PFSK-1 (cell line): Measurements from ENCODE around the gene C17orf75.

ENCODE experiments used
- FOXP2 ChIP-seq: optimal IDR thresholded peaks from 2 replicates; pipeline ENCODE3; 2011; ENCODE audit warnings: borderline replicate concordance, control low read depth, inconsistent platforms; ENCODE audit not compliant: insufficient read depth; ENCODE audit errors: extremely low read length, extremely low read depth
- POLR2AphosphoS5 ChIP-seq: IDR thresholded peaks from 2 replicates; pipeline ENCODE4 v1.6.1; 2012; ENCODE audit warnings: low read depth, mild to moderate bottlenecking, control low read depth, low read length, moderate library complexity
- SIN3A ChIP-seq: IDR thresholded peaks from 2 replicates; pipeline ENCODE4 v1.6.1; 2012; ENCODE audit warnings: mild to moderate bottlenecking, low read length, moderate library complexity, borderline replicate concordance; ENCODE audit not compliant: insufficient read depth
- TAF1 ChIP-seq: IDR thresholded peaks from 2 replicates; pipeline ENCODE4 v1.6.1; 2012; ENCODE audit warnings: low read length, control low read depth, borderline replicate concordance; ENCODE audit not compliant: insufficient read depth
- TF ChIP-seq, protein P1 (sequence below), 2 experiments: IDR thresholded peaks; 2 replicates each; pipeline versions ENCODE4 v1.6.1 to v1.8.0; 2011 to 2012; ENCODE audit warnings: low read depth in 2 of 2, low read length in 2 of 2, control low read depth in 1 of 2, inconsistent platforms in 1 of 2, mild to moderate bottlenecking in 1 of 2, moderate library complexity in 1 of 2; ENCODE audit not compliant: insufficient read depth in 1 of 2

C17orf75 gene

GRCh38 chr17:32292094-32292493 lies 49.9 kb downstream of the C17orf75 start:
- no peak for TF ChIP-seq POLR2AphosphoS5
- TF ChIP-seq SIN3A: no peak
- TF ChIP-seq FOXP2: no peak
- TF ChIP-seq TAF1: no peak
- TF ChIP-seq, protein P1, sequence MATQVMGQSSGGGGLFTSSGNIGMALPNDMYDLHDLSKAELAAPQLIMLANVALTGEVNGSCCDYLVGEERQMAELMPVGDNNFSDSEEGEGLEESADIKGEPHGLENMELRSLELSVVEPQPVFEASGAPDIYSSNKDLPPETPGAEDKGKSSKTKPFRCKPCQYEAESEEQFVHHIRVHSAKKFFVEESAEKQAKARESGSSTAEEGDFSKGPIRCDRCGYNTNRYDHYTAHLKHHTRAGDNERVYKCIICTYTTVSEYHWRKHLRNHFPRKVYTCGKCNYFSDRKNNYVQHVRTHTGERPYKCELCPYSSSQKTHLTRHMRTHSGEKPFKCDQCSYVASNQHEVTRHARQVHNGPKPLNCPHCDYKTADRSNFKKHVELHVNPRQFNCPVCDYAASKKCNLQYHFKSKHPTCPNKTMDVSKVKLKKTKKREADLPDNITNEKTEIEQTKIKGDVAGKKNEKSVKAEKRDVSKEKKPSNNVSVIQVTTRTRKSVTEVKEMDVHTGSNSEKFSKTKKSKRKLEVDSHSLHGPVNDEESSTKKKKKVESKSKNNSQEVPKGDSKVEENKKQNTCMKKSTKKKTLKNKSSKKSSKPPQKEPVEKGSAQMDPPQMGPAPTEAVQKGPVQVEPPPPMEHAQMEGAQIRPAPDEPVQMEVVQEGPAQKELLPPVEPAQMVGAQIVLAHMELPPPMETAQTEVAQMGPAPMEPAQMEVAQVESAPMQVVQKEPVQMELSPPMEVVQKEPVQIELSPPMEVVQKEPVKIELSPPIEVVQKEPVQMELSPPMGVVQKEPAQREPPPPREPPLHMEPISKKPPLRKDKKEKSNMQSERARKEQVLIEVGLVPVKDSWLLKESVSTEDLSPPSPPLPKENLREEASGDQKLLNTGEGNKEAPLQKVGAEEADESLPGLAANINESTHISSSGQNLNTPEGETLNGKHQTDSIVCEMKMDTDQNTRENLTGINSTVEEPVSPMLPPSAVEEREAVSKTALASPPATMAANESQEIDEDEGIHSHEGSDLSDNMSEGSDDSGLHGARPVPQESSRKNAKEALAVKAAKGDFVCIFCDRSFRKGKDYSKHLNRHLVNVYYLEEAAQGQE (IDR thresholded peaks at IDR 0.05; ENCODE audit: insufficient read depth in 1 of 2, low read depth in 2 of 2, low read length in 2 of 2): no peak

- TF ChIP-seq FOXP2: no peak
- TF ChIP-seq, protein P1 (IDR thresholded peaks at IDR 0.05; ENCODE audit: insufficient read depth in 1 of 2, low read depth in 2 of 2, low read length in 2 of 2): no peak
- TF ChIP-seq TAF1: no peak
- TF ChIP-seq SIN3A: no peak
- TF ChIP-seq POLR2AphosphoS5: no peak
Observed at GRCh38 chr17:32289471-32290070, 52.4 kb downstream of the C17orf75 start.

DNA sequence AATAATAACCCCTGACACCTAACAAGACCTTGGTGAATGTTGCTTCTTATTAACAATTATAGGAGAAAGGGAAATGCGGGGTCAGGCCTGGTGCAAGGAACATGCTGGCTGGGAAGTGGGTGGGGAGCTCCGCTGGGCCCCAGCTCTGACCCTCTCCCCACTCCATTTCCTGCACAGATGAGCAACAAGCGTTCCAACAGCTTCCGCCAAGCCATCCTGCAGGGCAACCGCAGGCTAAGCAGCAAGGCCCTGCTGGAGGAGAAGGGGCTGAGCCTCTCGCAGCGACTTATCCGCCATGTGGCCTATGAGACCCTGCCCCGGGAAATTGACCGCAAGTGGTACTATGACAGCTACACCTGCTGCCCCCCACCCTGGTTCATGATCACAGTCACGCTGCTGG lies 53.4 kb downstream of the C17orf75 start:
- TF ChIP-seq FOXP2 (no peak), POLR2AphosphoS5 (no peak), SIN3A (no peak), TAF1 (no peak)
- TF ChIP-seq, protein P1 (IDR thresholded peaks at IDR 0.05; ENCODE audit: insufficient read depth in 1 of 2, low read depth in 2 of 2, low read length in 2 of 2): no peak

DNA sequence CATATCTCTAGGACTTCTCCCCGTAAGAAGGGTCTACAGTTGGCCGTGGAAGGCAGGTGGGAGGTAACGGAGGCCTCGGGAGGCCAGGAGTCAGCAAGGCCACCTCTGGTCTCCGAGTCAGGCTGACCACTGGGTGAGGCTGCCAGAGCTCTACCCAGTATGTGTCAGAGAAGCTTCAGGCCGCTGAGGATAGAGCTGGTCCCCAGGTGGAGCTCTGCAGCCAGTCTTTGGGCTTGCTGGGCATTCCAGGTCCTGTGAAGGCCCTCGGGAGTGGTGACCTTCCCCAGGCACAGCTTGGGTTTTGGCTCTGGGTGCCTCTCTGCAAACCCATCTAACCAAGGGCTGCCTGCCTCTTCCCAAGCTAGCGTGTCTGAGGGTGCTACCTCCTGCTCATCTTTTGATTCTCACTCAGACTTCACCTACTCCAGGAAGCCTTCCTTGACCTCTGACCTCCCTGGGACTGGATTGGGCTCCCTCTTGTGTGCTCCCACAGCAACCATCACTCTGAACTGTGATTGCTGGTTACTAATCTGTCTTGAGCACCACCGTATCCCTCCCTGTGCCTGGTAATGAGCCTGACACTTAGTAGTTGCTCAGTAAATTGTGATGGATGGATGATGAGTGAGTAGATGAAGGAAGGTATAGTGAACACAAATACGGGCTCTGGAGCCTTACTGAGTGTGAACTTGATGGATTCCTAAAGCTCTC lies 54.0 kb downstream of the C17orf75 start:
- TF ChIP-seq SIN3A (no peak), FOXP2 (no peak), POLR2AphosphoS5 (no peak), TAF1 (no peak)
- TF ChIP-seq, protein P1 (IDR thresholded peaks at IDR 0.05; ENCODE audit: insufficient read depth in 1 of 2, low read depth in 2 of 2, low read length in 2 of 2): no peak
